NCI-H2196 treated with DMSO at 0.1 percent for 48 hours (cell line): ENCODE measurements around the gene SLC25A45.

Experiments used
- DNase-seq: peaks from one replicate; lab custom pipeline; 2025; ENCODE audit not compliant: unreplicated experiment; lab: John Stamatoyannopoulos, UW

Gene SLC25A45

GRCh38 chr11:65404638-65405339 is 22.3 kb upstream of the SLC25A45 start:
- DNase-seq, result no peak

GRCh38 chr11:65404210-65404609 is 21.8 kb upstream of the SLC25A45 start:
- no peak for DNase-seq

DNA sequence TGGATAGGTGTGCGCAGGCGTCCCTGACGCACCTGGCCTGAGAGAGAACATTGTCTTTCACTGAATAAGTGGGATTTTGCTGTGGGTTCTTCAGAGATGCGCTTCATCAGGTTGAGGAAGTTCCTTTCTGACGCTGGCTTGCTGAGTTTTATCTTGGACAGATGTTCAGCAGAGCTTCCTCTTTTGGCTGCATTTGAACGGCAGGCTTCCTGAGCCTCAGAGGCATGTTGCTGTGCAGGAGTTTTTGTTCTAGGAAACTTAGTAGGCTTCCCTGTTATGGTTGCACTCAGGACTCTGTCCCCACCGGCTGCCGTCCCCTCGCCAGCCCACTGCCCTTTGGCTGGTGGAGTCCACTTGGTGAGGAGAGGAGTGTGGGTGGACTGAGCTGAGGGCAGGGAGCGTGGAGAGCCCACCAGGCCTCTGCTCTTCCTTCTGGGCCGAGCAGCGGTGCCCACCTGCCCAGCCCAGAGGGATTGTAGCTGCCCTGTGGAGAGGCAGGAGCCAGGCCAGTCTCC is 21.2 kb upstream of the SLC25A45 start:
- DNase-seq, result no peak

DNA sequence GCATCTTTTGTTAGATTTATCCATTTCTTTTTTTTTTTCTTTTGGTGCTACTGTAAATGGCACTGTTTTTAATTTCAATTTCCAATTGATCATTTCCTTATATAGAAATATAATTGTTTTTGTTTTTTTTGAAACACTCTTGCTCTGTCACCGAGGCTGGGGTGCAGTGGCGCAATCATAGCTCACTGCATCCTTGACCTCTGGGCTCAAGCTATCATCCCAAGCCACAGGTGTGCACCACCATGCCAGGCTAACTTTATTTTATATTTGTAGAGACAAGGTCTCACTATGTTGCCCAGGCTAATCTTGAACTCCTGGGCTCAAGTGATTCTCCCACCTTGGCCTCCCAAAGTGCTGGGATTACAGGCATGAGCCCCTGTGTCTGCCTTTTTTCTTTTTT is 20.3 kb upstream of the SLC25A45 start:
- no peak for DNase-seq

DNA sequence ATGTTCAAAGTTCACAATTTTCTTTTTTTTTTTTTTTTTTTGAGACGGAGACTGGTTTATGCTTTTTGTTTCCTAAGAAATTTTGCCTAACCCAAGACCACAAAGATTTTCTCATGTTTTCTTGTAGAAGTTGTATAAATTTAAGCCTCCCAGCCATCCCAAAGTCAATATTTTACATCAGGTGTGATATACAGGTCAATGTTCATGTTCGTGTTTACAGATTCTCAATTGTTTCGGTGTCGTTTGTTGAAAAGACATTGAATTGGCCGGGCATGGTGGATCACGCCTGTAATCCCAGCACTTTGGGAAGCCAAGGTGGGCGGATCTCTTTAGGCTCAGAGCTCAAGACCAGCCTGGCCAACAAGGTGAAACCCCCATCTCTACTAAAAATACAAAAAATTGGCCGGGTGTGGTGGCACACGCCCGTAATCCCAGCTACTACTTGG is 19.4 kb upstream of the SLC25A45 start:
- no peak for DNase-seq

- no peak for DNase-seq
Measured at GRCh38 chr11:65401073-65401802, 18.8 kb upstream of the SLC25A45 start.

DNA sequence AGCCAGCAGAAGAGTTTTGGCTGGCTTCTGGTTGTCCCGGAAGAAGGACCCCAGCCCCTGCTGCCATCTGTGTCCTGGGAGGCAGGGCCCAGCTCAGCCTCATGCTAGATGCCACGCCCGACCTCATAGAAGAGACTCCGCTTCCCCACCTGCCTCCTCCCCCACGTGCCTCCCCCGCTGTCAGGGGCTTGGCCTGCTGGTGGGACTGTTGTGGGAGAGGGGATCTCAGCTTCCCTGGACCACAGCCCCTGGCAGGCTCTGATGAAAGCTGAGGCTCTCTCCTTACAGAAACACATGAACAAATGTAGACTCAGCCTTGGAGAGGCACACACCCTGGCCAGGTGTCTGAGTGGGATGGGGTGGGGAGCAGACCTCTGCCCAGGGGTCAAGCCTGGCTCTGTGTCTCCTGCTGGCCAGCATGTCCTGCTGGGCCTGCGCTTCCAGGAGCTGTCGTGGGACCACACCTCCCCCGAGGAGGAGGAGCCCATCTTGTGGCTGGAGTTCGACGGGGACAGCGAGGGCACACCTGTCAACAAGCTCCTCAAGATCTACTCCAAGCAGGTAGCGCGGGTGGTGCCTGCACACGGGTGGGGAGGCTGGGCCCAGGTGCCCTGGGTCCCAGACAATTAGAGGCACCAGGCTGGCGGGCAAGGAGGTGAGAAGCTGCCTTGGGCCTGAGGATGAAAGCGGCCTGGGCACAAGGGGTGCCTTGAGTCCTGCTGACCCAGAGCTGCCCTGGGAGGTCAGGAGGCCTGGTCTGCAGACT is 18.0 kb upstream of the SLC25A45 start:
- no peak for DNase-seq

DNA sequence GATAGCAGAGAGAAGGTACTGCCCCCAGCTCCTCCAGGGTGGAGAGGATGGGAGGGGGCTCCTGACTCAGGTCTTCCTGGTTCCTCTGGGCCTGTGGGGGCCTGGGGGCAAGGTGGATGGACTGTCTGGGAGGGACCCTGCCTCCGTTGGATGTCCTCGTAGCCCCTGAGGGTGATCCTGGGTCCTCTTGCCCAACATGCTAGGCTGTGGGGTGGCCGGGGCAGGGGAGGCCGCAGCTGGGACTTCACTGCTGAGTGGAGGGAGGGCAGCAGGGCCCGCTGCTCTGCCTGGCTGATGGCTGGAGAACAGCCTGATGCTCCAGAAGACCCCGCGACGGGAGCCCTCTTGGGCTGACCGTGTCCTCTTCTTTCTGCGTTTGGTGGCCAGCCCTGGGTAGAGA is 17.4 kb upstream of the SLC25A45 start:
- no peak for DNase-seq

- no peak for DNase-seq
Measured at GRCh38 chr11:65399249-65399648, 16.8 kb upstream of the SLC25A45 start.

DNA sequence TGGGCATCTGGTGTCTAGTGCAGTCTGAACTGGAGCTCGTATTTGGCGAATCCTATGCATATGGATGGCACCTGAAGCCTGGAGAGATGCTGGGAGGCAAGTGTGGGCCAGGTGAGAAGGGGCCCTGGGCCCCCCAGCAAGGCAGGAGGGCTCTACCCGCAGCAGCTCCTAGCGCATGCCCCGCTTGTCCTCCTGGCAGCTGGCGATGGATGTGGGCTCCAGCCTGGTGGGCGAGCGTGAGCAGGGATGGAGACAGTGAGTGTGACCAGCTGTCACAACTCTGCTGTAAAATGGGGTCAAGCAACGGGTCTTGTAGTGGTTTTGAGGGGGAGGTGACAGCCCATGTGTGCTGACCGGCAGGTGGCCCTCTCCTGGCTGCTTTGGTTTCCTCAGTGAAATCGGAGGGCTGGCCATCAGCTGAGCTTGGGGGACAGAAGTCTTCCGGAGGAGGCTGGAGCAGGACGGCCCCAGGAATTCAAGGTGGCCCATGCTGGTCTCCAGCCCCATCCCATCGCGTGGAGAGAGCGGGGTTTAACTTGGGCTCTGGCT is 16.0 kb upstream of the SLC25A45 start:
- no peak for DNase-seq

DNA sequence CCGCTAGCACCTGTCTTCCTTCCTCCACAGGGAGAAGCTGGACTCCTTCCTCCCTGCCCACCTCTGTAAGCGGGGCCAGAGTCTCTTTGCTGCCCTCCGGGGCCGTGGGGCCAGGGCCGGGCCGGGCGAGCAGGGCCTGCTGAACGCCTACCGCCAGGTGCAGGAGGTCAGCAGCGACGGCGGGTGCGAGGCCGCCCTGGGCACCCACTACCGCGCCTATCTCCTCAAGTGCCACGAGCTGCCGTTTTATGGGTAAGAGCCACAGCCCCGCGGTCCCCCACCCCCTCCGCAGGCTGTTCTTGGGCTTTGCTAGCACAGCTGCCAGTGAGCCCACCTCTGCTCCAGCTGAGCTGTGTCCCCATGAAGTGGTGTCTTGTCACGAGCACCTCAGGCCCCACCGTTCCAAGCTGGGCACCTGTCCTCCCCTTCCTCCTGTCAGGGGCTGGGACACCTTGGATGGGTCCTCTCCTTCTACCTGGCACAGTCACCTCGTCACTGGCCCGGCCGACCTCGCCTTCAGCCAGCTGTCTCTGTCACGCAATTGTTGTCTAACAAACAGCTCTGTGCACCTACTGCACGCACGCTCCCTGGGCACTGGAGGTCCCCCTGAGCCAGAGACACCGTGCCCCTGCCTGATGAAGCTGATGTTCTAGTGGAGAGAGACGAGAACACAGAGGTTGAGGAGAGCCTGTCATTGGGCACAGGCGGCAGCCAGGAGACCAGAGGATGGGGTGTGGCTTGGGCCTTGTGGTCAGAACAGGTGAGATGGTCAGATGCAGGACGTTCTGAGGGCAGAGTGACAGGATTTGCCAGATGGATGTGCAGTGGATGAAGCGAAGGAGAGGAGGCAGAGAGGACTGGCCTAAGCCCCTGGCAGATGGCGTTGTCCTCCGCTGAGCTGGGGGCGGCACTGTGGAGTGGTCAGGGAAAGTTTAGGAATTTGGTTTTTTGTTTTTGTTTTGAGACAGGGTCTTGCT is 14.6 kb upstream of the SLC25A45 start:
- no peak for DNase-seq

GRCh38 chr11:65395961-65396530 is 13.6 kb upstream of the SLC25A45 start:
- no peak for DNase-seq

GRCh38 chr11:65394125-65394536 is 11.7 kb upstream of the SLC25A45 start:
- DNase-seq, result no peak

GRCh38 chr11:65393513-65394079 is 11.2 kb upstream of the SLC25A45 start:
- no peak for DNase-seq

GRCh38 chr11:65392899-65393298 is 10.5 kb upstream of the SLC25A45 start:
- no peak for DNase-seq

- no peak for DNase-seq
Measured at GRCh38 chr11:65392186-65392829, 9.9 kb upstream of the SLC25A45 start.

GRCh38 chr11:65390996-65391395 is 8.6 kb upstream of the SLC25A45 start:
- no peak for DNase-seq

DNA sequence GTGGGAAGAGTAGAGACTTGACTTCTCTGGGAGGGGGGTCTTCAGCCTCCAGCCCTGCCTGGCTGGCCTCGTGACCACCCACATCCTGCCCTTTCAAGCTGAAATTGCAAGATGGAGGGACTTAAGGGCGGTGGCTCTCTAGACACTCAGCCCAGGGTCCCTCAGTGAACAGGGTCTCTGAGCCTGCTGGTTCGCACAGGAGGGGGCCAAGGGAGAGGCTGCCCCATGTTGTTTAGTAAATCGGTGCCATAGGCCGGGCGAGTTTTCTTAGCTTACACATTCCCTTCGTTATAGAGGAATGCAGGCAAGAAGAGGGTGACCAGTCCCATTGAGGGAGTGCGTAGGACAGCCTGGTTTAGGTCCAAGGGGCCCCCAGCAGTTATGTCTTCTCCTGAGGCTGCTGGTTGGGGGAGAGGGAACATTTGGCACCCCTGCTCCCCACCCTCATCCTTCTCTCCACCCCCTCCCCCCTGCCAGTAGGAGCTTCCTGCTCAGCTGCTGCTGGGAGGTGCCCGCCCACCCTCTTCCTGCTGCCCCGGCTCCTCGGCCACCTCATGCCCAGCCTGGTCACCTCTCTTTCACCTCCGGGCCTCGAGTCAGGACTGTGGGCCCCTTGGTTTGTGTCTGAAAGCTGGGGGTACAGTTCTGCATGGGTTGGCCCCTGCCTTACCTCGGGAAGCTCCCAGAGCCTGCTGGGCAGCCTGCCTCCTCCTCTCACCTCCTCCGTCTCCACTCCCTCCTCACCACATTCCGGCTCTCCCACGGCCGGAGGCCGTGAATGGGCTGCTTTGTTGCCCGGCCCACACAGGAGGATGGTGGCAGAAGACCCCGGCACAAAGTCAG is 7.9 kb upstream of the SLC25A45 start:
- no peak for DNase-seq
